GM12874 (cell line): ENCODE results near the gene TESK1.
A peak's percentile ranks its signal among the peaks of the same experiment; 100 is the strongest.

Experiments
- TF ChIP-seq, protein P1 (sequence below): IDR thresholded peaks from 2 replicates; pipeline ENCODE4 v1.5.1; 2011; ENCODE audit warnings: low read depth, mild to moderate bottlenecking, control low read depth, low read length, moderate library complexity; ENCODE audit not compliant: insufficient read depth

The TESK1 gene

DNA sequence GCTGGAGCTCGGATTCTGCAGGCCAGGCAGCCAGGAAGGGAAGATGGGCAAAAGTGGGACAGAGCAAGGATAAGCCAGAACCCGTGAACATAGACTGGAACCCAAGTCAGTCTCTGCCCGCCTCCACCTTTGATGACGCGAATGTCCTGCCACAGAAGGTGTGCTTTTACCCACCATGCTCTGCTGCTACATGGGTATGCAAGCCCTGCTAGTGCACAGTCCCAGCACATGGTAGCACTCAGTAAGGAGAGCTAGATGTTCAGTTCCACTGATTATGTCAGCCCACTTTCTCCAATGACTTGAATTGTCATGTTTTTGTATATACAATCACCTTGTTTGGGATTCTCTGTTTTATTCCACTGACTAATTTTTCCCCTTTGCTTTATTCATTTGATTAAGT lies 24.5 kb downstream of the TESK1 start:
- TF ChIP-seq, protein P1, sequence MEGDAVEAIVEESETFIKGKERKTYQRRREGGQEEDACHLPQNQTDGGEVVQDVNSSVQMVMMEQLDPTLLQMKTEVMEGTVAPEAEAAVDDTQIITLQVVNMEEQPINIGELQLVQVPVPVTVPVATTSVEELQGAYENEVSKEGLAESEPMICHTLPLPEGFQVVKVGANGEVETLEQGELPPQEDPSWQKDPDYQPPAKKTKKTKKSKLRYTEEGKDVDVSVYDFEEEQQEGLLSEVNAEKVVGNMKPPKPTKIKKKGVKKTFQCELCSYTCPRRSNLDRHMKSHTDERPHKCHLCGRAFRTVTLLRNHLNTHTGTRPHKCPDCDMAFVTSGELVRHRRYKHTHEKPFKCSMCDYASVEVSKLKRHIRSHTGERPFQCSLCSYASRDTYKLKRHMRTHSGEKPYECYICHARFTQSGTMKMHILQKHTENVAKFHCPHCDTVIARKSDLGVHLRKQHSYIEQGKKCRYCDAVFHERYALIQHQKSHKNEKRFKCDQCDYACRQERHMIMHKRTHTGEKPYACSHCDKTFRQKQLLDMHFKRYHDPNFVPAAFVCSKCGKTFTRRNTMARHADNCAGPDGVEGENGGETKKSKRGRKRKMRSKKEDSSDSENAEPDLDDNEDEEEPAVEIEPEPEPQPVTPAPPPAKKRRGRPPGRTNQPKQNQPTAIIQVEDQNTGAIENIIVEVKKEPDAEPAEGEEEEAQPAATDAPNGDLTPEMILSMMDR = no peak

DNA sequence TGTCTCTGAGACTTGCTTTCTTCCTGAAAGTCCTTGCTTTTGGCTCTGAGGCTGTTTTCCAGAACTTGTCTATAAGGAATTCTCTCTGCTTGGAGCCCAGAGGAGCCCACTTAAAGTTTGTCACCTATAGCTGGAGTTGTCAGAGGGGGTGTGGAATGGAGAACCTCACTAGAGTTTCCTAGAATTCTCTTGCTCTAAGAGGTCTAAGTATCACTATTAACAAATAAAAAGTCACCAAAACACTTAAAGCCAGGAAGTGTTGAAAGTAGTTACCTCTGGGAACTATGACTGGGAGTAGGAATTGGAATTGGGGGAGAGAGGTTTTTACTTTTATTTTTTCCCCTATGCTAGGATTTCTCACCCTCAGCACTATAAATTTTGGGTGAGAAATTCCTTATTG lies 30.7 kb downstream of the TESK1 start:
- TF ChIP-seq, protein P1 = no peak

DNA sequence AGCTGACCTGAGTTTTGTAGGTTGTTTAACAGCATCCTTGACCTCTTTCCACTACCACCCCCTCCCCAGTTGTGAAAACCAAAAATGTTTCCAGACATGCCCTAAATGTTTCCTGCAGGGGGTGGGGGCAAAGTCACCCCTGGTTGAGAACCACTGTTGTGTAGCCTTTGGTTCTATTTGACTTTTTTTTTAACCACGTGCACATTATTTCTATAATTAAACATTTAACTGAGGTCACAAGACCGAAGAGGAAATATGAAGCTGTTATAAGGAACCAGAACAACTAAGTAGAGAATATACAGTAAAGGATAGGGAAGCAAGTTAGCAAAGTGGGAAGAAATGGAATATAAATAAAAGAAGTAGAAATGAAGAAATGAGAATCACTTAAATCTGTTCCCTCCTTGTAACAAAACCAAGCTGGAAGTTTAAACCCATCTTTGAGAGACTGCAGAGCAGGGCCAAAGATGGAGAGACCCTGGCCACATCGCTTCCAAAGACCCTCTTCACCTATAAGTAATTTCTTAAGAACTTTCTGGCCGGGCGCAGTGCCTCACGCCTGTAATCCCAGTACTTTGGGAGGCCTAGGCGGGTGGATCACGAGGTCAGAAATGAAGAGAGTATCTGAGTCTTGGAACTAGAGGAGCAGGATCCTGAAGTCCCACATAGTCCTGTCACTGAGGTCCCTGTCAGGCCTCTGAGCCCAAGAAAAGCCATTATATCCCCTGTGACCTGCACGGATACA lies 31.2 kb downstream of the TESK1 start:
- TF ChIP-seq, protein P1 = no peak

DNA sequence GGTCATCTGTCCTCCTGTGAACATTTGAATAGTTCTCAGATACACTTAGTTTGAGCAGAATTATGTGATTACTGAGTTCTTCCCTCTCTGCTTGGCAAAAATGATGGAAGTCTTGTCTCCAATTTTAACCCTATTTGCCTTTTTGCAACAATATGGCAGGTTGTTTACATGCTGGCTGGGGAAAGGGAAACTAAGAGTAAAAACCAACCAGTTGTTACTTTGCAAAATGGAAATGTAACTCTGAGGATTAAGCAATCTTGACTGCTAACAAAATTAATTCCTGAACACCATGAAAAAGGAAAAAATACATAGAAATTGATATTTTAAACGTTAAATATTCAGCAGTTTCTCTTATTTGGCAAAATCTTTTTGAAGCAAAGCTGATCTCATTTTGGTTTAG lies 34.6 kb downstream of the TESK1 start:
- TF ChIP-seq, protein P1 = no peak

DNA sequence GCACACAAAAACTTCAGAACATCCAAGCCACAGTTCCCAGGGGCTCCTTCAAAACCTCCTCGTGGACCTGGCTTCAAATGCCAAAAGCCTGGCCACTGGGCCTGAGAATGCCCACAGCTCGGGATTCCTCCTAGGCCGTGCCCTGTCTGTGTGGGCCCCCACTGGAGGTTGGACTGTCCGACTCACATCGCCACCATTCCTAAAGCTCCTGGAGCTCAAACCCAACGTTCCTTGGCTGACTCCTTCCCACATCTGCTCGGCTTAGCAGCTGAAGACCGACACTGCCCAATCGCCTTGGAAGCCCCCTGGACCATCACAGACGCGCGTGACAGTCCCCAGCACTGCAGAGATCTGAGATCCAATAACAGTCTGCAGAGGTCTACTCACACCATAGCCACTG lies 38.0 kb downstream of the TESK1 start:
- TF ChIP-seq, protein P1 = no peak

DNA sequence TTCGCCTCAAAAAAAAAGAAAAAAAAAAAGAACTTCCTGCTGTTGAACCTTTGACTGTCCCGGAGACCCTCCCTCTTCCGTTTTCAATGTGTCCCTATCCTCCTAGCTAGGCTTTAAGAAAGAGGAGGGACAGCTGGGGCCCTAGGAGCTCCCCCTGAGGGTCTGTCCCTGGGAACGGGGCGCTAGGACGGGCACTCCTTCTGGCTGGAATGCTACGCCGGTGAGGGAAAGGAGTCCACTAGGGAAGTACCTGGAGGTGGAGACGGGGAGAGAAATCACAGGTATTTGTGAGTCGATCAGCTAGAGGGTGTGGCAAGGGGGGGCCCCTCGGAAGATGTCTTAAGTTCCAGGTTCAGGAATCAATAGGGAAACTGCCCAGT lies 41.1 kb downstream of the TESK1 start:
- TF ChIP-seq, protein P1 = no peak

DNA sequence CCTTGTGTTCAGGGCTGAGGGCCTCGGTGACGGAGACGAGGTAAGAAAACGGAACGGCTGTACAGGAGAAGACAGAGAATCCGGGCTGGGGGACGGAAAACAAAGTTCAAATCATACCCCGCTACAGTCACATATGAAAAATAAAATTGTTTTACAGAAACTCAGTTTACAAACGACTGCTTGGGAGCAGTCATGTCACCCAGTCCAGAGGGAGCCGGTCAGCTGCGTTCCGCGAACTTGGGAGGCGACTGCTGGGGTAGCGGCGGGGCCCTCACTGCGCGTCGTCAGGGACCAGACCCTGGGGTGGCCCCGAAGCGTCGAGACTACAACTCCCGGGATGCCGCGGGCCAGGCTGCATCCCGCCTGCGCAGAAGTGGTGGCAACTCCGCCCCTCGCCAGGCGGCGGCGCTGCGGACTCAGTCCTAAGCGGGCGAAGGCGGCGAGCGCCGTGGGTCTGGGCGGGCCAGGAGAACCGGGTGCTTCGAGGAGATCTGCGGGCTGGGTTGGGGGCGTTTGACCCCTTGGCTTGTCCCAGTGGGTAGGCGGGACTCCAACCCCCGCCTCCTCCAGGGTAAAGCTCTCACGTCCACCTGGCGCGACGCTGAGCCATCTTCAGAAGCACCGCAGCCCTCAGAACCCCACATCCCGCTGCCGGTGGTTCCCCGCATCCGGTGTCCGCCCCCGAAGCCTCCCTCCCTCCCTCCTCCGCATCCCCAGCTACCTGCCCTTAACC lies 41.6 kb downstream of the TESK1 start:
- TF ChIP-seq, protein P1 = peak; percentile 100
